ENCODE data around the gene TAF1D.

DNA sequence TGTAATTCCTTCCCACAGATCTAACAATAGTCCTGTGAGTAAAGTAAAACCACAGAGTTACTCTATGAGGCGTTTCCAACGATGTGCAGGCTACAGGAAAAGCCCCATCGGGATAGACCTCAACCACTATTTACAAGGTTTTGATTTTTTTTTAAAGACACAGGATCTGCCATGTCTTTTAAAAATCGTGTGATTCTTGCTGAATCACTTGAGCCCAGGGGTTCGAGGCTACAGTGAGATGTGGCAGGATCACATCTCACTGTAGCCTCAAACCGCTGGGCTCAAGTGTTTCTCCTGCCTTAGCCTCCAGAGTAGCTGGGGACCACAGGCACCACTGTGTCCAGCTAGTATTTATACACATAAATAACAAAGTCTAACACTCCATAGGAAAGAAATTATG, 7.8 kb downstream of the TAF1D start:
- TF ChIP-seq, protein P1, sequence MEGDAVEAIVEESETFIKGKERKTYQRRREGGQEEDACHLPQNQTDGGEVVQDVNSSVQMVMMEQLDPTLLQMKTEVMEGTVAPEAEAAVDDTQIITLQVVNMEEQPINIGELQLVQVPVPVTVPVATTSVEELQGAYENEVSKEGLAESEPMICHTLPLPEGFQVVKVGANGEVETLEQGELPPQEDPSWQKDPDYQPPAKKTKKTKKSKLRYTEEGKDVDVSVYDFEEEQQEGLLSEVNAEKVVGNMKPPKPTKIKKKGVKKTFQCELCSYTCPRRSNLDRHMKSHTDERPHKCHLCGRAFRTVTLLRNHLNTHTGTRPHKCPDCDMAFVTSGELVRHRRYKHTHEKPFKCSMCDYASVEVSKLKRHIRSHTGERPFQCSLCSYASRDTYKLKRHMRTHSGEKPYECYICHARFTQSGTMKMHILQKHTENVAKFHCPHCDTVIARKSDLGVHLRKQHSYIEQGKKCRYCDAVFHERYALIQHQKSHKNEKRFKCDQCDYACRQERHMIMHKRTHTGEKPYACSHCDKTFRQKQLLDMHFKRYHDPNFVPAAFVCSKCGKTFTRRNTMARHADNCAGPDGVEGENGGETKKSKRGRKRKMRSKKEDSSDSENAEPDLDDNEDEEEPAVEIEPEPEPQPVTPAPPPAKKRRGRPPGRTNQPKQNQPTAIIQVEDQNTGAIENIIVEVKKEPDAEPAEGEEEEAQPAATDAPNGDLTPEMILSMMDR (IDR thresholded peaks at IDR 0.05; ENCODE audit: insufficient read depth, low read depth, low read length) = no peak
- no peak for TF ChIP-seq EZH2 (IDR thresholded peaks at IDR 0.05; ENCODE audit: insufficient read depth, low read length)
